ENCODE measurements around the gene ATF3.

- TF ChIP-seq EZH2phosphoT487 (IDR thresholded peaks at IDR 0.05; ENCODE audit: borderline replicate concordance) (no peak), CTCF (conservative IDR thresholded peaks at IDR 0.05; ENCODE audit: low read length) (no peak)
Measured at GRCh38 chr1:212561501-212561931, 47.0 kb upstream of the ATF3 start.

Data from Loucy (cell line).